H1 (cell line): ENCODE results near the gene MGARP. TPM values are rescaled to one million over a fixed set of nuclear protein-coding genes. Genes with fewer than 3 reads are reported as not detected.

ENCODE experiments used
- GTF2F1 ChIP-seq: IDR thresholded peaks from 2 replicates; pipeline ENCODE4 v1.6.1; 2012; ENCODE audit warnings: low read depth, low read length, improper control_type of control experiment, borderline replicate concordance
- HDAC2 ChIP-seq, 2 experiments: fragments of 300-600 bp in 1 of 2; sonication (generic) in 1 of 2; IDR thresholded peaks; 2 replicates each; pipeline ENCODE4 v1.6.1; 2011 to 2012; ENCODE audit warnings: low read depth in 2 of 2, low read length in 2 of 2, mild to moderate bottlenecking in 2 of 2, moderate library complexity in 2 of 2, borderline replicate concordance in 1 of 2, inconsistent platforms in 1 of 2
- PHF8 ChIP-seq: fragments of 200-600 bp; sonication (generic); conservative IDR thresholded peaks from 2 replicates; pipeline ENCODE4 v1.7.1; 2012; ENCODE audit warnings: low read depth, mild to moderate bottlenecking, inconsistent platforms, low read length, moderate library complexity
- SIN3A ChIP-seq, 2 experiments: IDR thresholded peaks in 1 of 2; conservative IDR thresholded peaks in 1 of 2; 2 replicates each; pipeline ENCODE4 v1.6.1; 2011 to 2012; ENCODE audit warnings: low read length in 2 of 2, improper control_type of control experiment in 1 of 2, low read depth in 1 of 2, mild to moderate bottlenecking in 1 of 2
- polyA plus RNA-seq, 7 experiments: library from polyadenylated mRNA; depleted of rRNA in 3 of 7; stranded (reverse) in 5 of 7; unstranded in 2 of 7; fragments of >200 nt in 5 of 7; fragments of 200-250 nt in 2 of 7; gene quantifications; 1 replicate in 5 of 7; 2 replicates in 1 of 7; 4 replicates in 1 of 7; pipeline versions ENCODE4 v1.2.1 to v1.2.3, GENCODE V29; 2011 to 2013; ENCODE audit warnings: missing spikeins in 2 of 7, mixed read lengths in 2 of 7
- total RNA-seq: library from RNA; stranded (reverse); fragmentation: NEBNext Ultra II Directional; extraction: Animal tissue kit (Norgen Biotek cat#: 25700); gene quantifications from 2 replicates; pipeline ENCODE4 v1.2.1, GENCODE V29; 2021

MGARP gene
- total and polyA plus RNA-seq, 2 of the 8 experiments (the other 6 are each of a cell fraction or from before 2014, with no cell fraction given): 2.8 to 4.5 TPM

- TF ChIP-seq SIN3A (conservative IDR thresholded peaks at IDR 0.05 in 1 of 2, IDR thresholded peaks at IDR 0.05 in 1 of 2; ENCODE audit: low read depth in 1 of 2, low read length in 2 of 2): no peak
- TF ChIP-seq PHF8: no peak
- TF ChIP-seq GTF2F1: no peak
- no peak for TF ChIP-seq HDAC2 (IDR thresholded peaks at IDR 0.05; ENCODE audit: borderline replicate concordance in 1 of 2, low read depth in 2 of 2, low read length in 2 of 2)
Observed at GRCh38 chr4:139245590-139245989, 34.4 kb downstream of the MGARP start (continued).
